NCI-H2107 (cell line): ENCODE data around the gene ZNF304.
A peak's percentile ranks its signal among the peaks of the same experiment; 100 is the strongest.

Experiments used
- DNase-seq: peaks from one replicate; lab custom pipeline; 2025; lab: John Stamatoyannopoulos, UW

The ZNF304 gene

DNA sequence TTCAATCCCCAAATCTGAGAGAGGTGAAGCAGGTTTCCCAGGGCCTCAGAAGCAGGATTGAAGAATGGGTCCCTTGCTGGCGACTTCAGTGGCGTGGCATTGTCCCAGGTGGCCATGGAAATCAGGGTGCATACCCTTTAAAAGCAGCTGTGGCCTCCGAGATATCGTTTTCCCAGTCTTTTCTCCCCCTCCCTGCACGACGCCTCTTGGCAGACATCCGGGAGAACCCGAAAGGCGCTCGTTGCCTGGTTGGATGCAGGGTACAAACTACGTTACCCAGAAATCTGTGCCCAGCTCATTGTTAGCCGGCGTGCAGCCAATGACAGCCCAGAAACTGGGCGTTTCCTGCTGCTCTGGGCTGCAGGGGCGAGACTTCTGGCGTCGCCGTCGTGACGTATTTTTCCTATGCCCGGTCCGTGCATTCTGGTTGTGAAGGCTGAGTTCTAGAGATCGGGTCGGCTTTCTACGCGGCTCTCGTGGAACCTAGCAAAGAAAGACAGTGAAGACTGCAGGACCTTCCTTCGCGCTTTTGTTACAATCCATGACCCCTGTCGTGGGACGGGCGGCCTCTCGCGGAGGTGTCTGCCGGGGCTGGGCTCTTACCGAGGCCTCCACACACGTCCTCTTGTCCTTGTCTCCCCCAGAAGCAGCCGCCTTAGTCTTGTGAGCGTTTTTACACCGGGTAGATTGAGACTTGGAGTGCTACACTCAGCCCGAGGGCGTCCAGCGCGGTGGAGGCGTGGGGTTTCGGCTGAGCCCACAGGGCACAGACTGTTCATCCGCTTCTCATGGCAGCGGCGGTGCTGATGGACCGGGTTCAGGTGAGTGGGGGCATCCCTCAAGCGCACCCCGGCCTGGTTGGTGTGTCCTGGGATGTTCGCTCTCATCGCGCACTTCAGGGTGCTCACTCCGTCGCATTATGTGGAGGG, at the start of gene ZNF304:
Gene ZNF304 (plus strand): TSS at position 395 of the 929 bp plus-strand sequence. CDS start 394 bp downstream, at position 789.
- DNase-seq, result peak; percentile 79

DNA sequence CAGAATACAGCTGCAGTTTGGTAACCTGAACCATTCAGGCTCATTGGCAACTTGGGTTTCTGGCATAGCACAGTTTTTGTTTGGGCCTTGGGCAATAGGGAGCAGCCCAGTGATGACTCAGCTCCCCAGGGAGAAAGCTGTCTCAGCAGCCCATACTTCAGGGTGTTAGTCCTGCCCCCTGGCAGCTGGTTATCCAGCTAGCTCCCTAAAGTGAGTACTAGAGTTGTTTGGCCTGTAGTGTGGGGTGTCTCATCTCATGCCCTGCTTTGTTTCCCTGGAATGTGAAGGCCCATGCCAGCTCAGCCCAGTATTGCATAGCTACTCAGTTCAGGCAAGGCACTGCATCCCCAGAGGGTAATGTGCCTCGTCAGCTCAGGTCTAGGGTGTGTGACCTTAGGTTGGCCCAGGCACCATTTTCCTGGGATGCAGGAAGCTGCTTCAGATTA, 49.0 kb upstream of the ZNF304 start:
- DNase-seq, result peak; percentile 54

DNA sequence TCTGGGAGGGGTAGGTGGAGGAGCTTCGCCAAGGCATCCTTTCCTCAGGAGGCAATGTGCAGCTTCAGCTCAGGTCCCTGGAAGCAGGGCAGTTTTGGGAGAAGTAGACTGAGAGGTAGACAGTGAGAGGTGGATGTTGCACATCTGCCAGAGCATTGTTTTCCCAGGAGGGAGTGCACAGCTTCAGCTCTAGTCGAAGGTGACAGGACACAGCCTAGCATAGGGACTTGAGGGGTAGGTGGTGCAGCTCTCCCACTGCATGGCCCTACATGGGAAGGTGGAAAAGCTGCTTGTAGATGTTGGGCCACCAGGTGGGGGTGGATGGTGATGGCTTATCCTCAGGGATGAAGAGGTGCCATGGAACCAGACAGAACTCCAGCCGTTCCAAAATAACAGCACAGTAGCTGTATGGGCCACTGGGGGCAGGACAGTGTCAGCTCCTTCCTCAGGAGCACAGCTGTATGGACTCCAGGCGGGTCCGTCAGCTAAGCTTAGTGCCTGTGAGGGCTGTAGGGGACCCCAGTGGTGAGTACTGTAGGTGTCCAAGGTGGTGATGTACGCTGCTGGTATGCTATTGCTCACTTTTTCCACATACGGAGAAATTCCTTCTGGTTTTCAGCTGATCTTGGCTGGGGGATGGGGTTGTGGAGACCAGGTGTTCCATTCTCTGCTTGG, 48.2 kb upstream of the ZNF304 start:
- no peak for DNase-seq

DNA sequence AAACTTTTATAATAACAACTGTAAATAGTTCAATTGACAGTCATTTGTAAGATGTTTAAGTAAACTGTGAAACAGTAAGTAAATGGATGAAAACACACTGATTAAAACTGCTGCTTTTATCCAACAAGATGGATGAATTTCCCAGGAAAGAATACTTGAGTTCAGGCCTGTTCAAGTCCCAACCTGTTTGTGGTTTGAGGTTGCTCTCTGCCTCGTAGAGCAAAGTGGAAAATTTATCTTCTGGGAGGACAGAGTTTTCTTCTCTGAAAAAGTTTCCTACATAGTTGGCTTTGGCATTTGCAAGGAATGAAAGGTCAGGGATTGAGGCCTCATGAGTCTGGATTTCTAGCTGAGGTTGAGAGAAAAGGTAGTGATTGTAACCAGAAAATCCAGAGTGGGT, 46.0 kb upstream of the ZNF304 start:
- DNase-seq, result no peak

DNA sequence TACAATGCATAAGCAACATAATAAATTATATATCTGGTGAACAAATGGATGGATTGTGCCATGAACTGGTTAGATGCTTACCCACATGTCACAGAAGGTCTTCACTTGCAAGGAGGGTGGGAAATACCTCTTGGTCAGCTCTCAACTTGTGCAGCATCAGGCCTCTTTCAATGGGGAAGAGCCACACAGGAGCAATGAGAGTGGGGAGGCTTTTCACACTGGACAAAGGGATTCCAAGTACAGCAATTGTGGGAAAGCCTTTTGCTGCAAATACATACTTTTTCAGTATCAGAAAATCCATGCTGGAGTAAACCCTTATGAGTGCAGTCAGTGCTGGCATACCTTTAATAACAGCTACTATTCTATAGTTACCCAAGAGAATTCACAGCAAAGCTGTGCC, 42.6 kb upstream of the ZNF304 start:
- DNase-seq, result no peak

DNA sequence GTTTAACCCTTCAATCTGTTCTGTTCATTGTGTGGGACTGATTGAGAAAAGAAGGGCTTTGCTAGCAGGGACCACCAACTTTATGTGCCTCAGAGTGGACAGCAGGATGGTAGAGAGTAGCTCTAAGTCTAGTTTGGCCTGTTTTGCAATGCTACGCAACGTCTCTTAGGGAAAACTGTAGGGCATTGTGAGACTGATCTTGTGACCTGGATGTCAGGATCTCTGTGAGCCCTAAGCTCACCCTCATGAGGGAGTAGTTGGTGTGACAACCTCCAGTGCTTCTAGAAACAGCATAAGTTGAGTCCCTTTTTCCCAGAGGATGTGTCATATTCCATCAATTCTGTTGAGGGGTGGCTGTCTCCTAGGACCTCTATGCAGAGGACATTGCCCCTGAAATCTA, 40.3 kb upstream of the ZNF304 start:
- no peak for DNase-seq

DNA sequence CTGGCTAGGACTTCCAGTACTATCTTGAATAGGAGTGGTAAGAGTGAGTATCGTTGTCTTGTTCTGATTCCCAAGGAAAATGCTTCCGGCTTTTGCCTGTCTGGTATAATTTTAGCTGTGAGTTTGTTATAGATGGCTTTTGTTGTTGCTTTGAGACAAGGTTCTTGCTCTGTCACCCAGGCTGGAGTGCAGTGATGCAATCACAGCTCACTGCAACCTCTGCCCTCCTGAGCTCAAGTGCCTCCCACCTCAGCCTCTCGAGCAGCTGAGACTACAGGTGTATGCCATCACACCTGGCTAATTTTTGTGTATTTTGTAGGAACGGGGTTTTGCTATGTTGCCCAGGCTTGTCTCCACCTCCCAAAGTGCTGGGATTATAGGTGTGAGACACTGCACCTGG, 36.9 kb upstream of the ZNF304 start:
- DNase-seq, result no peak

DNA sequence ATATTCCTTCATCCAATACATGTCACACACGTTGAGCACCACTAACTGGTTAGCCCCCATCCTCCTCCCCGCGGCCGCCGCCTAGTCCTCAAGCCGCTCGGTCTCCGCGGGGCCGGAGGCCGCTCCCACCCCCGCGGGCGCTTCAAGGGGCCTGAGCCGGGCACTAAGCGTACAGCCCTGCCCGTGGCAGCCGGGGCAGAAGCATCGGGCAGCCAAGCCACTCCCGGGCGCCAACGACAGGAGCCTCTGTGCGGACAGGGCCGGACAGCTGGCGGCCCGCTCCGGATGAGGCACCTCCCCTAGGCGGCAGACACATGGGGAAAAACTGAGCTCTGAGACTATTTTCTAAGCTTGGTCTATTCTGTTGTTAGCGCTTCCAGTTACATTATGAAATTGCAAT, 33.6 kb upstream of the ZNF304 start:
- DNase-seq, result no peak

DNA sequence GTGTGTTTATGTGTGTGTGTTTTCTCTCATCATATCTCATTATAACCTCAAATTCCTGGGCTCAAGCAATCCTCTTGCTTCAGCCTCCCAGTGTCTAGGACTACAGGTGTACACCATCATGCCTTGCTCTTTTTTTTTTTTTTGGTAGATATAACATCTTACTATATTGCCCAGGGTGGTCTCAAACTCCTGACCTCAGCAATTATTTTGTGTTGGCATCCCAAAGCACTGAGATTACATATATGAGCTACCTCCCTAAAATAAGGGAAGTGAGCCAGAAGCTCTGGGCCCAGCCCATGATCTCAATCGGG, 31.2 kb upstream of the ZNF304 start:
- DNase-seq, result no peak

DNA sequence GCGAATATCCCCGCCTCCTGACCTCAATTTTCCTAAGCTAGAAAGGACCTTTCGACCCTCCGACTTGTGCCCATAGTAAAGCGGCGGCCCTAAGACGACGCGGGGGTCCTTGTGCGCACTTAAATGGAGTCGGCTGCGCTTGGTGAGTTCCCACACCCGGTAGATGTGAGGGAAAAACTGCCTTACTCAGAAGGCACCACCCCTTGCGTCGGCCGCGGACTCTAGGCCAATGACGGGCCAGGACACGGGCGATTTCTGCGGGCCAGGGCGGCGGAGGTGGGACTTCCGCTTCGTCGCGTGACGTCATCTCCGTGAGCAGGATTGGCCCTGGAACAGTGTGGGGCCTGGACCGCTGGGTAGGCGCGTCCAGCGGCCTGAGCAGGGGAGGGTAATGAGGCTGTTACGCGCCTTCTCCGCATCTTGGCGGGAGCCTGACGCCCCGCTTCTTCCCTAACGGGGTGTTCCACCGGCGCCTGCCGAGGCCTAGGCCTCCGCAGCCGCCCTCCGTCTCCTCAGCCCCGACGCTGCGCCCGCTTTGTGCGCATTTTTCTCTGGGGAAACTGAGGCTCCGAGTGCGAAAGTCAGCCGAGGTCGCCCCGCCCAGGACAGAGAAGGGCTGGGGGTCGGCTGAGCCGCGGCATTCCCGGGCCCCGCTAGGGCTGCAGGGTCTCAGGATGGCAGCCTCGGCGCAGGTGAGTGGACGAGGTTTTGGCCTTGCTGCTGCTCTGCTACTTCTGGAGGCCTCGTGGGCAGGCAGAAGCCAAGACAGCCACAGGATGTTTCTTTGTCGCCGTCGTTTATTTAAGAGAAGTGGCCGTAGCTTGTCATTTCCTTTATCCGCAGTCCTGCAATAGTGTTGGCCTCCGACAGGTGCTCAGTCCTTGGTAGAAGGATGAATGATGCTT, 30.6 kb upstream of the ZNF304 start, which contains the start of gene ZNF543:
Gene ZNF543 (plus strand): TSS at position 293 of the 905 bp plus-strand sequence. CDS start 382 bp downstream, at position 675.
- peak; percentile 94 for DNase-seq

DNA sequence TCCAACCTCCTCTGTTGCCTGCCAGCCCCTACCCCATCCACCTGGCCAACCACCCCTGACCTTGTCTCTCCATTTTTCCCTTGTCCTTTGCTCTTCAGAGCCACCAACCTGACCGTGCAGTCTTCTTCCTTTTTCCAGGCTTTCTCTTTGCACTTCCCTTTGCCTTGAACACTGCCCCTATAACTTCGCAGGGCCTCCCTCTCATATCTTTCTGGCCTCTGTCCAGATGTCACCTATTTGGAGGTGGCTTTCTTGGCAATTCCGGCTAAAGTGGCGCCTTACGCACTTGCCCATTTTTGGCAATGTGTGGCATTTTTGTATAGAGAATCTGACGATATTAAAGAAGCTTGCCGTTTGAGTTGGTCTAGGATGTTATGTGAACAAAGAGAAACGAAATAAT, 30.0 kb upstream of the ZNF304 start:
- DNase-seq, result no peak

DNA sequence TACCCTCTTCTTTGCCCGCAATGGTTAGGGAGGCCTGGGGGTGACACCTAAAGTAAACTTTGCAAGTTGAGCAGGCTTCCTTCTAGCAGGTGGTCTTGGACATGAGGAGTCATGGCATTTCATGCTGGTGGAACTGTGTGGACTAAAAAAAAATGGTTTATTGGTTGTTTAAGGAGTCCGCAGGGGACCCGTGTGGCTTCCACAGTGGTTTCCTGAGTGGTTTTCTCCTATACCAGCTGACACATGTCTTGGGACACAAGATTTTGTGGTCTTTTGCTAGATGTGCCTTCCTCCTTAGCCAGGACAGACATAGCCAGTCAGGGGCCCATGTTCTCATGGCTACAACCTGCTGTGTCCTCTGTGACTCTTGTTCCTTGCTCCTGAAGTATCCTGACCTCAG, 29.3 kb upstream of the ZNF304 start:
- no peak for DNase-seq

DNA sequence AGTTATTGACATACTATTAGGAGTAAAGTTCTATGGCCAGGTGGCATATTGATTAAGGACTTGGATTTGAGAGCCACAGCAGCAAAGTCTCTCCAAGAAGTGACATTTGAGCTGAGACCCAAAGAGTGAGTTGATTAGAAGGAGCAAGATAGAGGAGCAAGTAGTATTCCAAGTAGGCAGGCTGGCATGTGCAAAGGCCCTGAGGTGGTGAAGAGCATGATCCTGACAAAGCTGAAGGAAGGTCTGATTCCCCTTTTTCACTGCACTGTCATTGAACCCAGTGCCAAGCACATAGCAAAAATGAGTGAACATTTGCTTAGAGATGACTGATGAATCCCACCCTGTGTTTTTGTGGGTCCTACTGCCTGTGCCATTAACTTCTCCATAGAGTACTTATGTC, 26.1 kb upstream of the ZNF304 start:
- no peak for DNase-seq

DNA sequence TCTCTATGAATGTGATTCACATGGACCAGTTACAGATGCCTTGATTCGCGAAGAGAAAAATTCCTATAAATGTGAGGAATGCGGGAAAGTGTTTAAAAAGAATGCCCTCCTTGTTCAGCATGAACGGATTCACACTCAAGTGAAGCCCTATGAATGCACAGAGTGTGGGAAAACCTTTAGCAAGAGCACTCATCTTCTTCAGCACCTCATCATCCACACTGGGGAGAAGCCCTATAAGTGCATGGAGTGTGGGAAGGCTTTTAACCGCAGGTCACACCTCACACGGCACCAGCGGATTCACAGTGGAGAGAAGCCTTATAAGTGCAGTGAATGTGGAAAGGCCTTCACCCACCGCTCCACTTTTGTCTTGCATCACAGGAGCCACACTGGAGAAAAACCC, 23.1 kb upstream of the ZNF304 start:
- DNase-seq, result no peak

DNA sequence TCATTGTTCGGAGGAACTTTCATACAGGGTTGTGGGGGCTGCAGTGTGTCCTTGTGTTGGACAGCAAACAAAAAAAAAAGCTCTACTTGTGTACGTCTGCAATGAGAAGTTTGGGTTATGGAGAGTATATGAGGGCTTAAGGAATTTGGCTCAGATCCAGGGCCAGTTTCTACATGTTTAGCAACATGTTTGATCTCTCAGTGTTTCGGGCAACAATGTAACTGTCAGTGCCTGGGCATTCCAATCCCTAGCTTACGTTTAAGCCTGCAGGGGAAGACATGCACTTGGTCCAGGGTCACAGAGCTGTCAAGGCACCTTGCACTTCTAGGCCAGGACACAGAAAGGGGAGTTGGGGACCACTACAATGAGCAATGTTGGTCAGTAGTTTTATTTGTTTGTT, 16.9 kb upstream of the ZNF304 start:
- DNase-seq, result no peak

DNA sequence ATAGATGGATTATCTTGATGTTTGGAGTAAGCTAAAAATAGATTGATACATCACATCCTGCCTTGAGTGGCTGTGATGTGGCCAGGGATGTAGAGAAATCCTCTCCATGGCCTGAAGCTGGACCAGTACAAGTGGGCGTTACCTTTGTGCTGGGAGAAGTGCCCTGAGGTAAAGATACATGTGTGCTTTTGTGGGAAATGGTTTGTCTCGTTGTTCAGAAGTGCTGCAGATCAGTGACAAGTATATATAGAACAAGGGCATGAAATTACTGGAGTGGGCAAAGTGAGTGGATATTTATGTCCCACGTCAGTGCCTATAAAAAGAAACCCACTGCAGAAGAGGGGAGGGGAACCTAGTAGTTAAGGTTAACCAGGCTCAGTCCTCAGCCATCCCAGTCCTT, 12.2 kb upstream of the ZNF304 start:
- no peak for DNase-seq

DNA sequence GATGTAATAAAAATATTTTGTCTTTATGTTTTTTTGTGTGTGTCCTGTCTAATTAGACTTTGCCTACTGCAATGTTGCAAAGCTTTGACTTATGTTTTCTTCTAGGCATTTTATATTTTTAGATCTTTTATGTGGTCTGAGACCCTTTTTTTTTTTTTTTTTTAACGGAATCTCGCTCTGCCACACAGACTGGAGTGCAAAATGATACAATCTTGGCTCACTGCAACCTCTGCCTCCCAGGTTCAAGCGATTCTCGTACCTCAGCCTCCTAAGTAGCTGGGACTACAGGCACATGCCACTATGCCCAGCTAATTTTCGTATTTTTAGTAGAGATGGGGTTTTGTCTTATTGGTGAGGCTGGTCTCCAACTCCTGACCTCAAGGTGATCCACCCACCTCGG, 8.5 kb upstream of the ZNF304 start:
- no peak for DNase-seq

DNA sequence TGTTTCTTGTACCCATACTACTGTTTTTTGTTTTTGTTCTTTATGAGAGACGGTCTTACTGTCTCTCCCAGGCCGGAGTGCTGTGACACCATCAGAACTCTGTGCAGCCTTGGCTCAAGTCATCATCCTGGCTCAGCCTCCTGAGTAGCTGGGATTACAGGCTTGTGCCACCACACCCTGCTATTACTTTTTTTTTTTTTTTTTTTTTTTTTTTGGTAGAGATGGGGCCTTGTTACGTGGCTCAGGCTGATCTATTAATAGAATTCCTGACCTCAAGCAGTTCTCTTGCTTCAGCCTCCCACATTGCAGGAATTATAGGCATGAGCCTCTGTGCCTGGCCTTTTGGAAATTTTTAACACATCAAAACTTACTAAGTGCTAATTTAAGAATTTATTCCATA, 2.9 kb upstream of the ZNF304 start:
- no peak for DNase-seq

DNA sequence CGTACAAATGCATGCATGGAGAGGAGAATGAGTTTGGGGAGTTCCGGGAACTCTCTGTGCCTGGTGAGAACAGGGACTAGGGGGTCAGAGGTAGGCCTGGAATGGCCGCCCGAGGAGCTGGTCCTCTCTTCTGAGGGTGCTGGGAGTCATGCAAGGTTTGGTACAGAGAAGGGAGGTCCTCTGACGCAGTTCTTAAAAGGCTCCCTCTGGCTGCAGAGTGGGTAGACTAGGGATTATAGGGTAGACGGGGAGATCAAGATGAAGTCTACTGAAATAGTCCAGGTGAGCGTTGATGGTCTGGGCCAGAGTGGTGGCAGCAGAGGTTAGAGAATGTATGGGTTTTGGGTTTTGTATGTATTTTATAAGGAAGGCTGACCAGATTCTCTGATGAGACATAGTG, 796 bp downstream of the ZNF304 start:
- no peak for DNase-seq

DNA sequence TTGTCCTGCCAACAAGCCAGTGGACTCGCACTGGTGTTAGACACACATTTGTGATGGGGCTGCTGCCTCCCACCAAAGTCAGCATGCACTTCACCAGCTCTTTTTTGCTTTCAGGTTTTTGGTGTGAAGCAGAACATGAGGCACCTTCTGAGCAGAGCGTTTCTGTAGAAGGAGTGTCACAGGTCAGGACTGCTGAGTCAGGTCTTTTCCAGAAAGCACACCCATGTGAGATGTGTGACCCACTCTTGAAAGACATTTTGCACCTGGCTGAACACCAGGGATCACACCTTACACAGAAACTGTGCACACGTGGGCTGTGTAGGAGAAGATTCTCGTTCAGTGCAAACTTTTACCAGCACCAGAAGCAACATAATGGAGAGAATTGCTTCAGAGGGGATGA, 4.8 kb downstream of the ZNF304 start:
- no peak for DNase-seq

DNA sequence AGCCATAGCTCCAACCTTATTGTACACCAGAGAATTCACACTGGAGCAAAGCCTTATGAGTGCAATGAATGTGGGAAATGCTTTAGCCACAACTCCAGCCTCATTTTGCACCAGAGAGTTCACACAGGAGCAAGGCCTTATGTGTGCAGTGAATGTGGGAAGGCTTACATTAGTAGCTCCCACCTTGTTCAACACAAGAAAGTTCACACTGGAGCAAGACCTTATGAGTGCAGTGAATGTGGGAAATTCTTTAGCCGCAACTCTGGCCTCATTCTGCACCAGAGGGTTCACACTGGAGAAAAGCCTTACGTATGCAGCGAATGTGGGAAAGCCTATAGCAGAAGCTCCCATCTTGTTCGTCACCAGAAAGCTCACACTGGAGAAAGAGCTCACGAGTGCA, 6.3 kb downstream of the ZNF304 start:
- no peak for DNase-seq

DNA sequence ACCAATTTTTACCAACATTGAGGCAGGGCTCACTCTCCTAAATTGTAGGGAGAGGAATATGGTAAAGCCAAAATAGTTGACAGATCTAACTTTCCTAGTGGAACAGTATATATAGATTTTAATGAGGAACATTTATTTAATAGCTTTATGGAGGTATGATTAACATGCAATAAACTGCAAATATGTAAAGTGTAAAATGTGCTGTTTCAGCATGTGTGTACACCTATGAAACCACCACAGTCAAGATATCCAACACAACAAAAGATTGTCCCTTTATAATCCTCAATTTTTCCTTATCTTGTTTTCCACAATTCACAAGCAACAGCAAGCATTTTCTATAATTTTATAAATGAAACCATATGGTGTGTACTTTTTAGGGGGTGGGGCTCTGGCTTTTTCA, 8.2 kb downstream of the ZNF304 start:
- no peak for DNase-seq
